ENCODE results near the gene MIPOL1.

The MIPOL1 gene

DNA sequence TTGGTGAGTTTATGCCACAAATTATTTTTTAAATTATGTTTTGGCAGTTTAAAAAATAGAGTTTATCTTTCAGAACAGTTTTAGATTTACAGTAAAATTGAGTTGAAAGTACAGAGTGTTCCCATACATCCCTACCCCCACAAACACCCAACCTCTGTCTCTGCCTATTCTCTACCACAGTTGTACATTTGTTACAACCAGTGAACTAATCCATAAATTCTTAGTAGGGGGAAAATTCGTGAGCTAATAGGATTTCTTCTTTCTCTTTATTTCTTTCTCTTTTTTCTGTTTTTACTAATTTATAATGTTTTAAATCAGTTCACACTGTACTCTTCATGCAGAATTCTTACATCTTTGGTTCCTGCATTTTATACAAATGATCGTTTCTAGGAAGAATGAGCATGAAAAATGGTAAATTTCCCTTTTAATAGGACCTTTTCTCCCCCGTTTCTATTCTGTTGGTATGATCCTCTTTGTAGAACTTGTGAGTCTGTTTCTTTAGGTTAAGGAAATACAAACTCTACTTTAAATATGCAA lies 56.7 kb downstream of the MIPOL1 start:
- Histone ChIP-seq H3K36me3 (ENCODE audit: insufficient read depth, low read length) (no peaks in the 10 kb centered on the region), H3K4me2 (ENCODE audit: low read depth, low read length, poor library complexity, severe bottlenecking) (no peak overlapping the region), H3K9me3 (ENCODE audit: insufficient read depth, low read depth, low read length) (no peaks in the 10 kb centered on the region), H4K20me1 (ENCODE audit: insufficient read depth, low read length, poor library complexity, severe bottlenecking) (no peaks in the 10 kb centered on the region), H3K4me1 (ENCODE audit: insufficient read depth, low read length, poor library complexity, severe bottlenecking) (no peaks in the 10 kb centered on the region), H3K27me3 (ENCODE audit: insufficient read depth, low read length, poor library complexity, severe bottlenecking) (no peaks in the 10 kb centered on the region), H2AFZ (ENCODE audit: low read length) (no peak overlapping the region), H3K9ac (ENCODE audit: low read depth, low read length, poor library complexity, severe bottlenecking) (no peak overlapping the region), H3K79me2 (ENCODE audit: insufficient read depth, low read length) (no peaks in the 10 kb centered on the region), H3K9me2 (replicated peaks; ENCODE audit: low read depth, low read length) (no peaks in the 10 kb centered on the region), H3K4me3 (ENCODE audit: low read length, poor library complexity, severe bottlenecking) (no peak overlapping the region), H3F3A (ENCODE audit: low read depth) (no peaks in the 10 kb centered on the region)
- TF ChIP-seq, protein P1, sequence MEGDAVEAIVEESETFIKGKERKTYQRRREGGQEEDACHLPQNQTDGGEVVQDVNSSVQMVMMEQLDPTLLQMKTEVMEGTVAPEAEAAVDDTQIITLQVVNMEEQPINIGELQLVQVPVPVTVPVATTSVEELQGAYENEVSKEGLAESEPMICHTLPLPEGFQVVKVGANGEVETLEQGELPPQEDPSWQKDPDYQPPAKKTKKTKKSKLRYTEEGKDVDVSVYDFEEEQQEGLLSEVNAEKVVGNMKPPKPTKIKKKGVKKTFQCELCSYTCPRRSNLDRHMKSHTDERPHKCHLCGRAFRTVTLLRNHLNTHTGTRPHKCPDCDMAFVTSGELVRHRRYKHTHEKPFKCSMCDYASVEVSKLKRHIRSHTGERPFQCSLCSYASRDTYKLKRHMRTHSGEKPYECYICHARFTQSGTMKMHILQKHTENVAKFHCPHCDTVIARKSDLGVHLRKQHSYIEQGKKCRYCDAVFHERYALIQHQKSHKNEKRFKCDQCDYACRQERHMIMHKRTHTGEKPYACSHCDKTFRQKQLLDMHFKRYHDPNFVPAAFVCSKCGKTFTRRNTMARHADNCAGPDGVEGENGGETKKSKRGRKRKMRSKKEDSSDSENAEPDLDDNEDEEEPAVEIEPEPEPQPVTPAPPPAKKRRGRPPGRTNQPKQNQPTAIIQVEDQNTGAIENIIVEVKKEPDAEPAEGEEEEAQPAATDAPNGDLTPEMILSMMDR (conservative IDR thresholded peaks at IDR 0.05; ENCODE audit: low read length): no peak
- no peak for TF ChIP-seq EZH2phosphoT487 (IDR thresholded peaks at IDR 0.05; ENCODE audit: borderline replicate concordance)

DNA sequence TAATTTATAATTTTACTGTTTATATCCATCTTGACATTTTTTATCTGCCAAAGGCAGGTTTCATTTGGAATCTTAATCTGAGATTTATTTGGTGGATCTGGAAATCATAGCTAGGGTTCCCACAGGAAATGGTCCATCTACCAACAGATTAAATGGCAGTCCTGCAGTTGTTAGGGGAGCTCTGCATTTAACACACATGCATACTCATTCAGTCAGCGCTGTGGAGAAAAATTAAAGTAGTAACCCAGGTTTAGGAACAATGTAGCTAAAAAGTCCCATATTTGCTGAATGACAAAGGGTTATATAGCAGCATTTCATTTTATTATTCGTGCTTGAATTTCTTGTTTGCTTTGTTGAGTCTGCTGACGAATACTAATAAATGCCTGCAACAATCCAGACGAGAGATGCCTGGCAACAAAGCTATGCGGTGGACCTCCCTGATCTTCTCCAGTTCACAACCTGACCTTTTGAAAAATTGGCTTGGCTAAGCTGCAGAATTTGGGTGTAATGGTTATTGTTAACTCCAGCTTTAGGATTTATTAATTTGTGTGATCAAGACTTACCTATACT lies 59.8 kb downstream of the MIPOL1 start:
- Histone ChIP-seq H3F3A (ENCODE audit: low read depth) (no peaks in the 10 kb centered on the region), H3K9me2 (replicated peaks; ENCODE audit: low read depth, low read length) (no peaks in the 10 kb centered on the region), H3K79me2 (ENCODE audit: insufficient read depth, low read length) (no peaks in the 10 kb centered on the region), H3K9me3 (ENCODE audit: insufficient read depth, low read depth, low read length) (no peaks in the 10 kb centered on the region), H3K4me2 (ENCODE audit: low read depth, low read length, poor library complexity, severe bottlenecking) (no peak overlapping the region), H4K20me1 (ENCODE audit: insufficient read depth, low read length, poor library complexity, severe bottlenecking) (no peaks in the 10 kb centered on the region), H3K4me1 (ENCODE audit: insufficient read depth, low read length, poor library complexity, severe bottlenecking) (no peaks in the 10 kb centered on the region), H3K9ac (ENCODE audit: low read depth, low read length, poor library complexity, severe bottlenecking) (no peak overlapping the region), H3K36me3 (ENCODE audit: insufficient read depth, low read length) (no peaks in the 10 kb centered on the region), H3K27me3 (ENCODE audit: insufficient read depth, low read length, poor library complexity, severe bottlenecking) (no peaks in the 10 kb centered on the region), H3K4me3 (ENCODE audit: low read length, poor library complexity, severe bottlenecking) (no peak overlapping the region), H2AFZ (ENCODE audit: low read length) (no peak overlapping the region)
- TF ChIP-seq EZH2phosphoT487 (IDR thresholded peaks at IDR 0.05; ENCODE audit: borderline replicate concordance): no peak
- TF ChIP-seq, protein P1 (conservative IDR thresholded peaks at IDR 0.05; ENCODE audit: low read length): no peak

DNA sequence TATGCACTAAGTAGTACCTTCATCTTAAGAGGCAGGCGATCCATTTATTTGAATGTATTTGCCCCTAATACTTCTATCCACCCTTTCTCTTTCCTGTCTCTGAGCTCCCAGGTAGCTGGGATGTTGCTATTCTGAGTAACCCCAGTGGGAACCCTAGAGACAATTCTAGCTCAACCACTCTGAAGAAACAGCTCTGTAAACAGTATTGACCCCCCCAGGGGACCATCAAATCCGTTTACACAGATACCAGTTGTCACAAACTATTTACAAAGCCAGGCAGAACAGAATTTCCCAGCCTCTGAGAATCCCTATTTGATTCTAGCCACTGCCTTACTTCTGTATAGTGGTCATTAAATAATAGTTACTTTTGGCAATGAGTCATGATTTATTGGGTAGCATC lies 64.9 kb downstream of the MIPOL1 start:
- no peak overlapping the region for H2AFZ ChIP-seq (ENCODE audit: low read length)
- no peaks in the 10 kb centered on the region for H3K9me3 ChIP-seq (ENCODE audit: insufficient read depth, low read depth, low read length)
- H3K9me2 ChIP-seq (replicated peaks; ENCODE audit: low read depth, low read length): no peaks in the 10 kb centered on the region
- H3K27me3 ChIP-seq (ENCODE audit: insufficient read depth, low read length, poor library complexity, severe bottlenecking): no peaks in the 10 kb centered on the region
- H3K4me1 ChIP-seq (ENCODE audit: insufficient read depth, low read length, poor library complexity, severe bottlenecking): no peaks in the 10 kb centered on the region
- TF ChIP-seq, protein P1 (conservative IDR thresholded peaks at IDR 0.05; ENCODE audit: low read length): no peak
- TF ChIP-seq EZH2phosphoT487 (IDR thresholded peaks at IDR 0.05; ENCODE audit: borderline replicate concordance): no peak
- H3K4me2 ChIP-seq (ENCODE audit: low read depth, low read length, poor library complexity, severe bottlenecking): no peak overlapping the region
- no peaks in the 10 kb centered on the region for H3K79me2 ChIP-seq (ENCODE audit: insufficient read depth, low read length)
- no peaks in the 10 kb centered on the region for H3F3A ChIP-seq (ENCODE audit: low read depth)
- H3K4me3 ChIP-seq (ENCODE audit: low read length, poor library complexity, severe bottlenecking): no peak overlapping the region
- no peak overlapping the region for H3K9ac ChIP-seq (ENCODE audit: low read depth, low read length, poor library complexity, severe bottlenecking)
- H4K20me1 ChIP-seq (ENCODE audit: insufficient read depth, low read length, poor library complexity, severe bottlenecking): no peaks in the 10 kb centered on the region
- H3K36me3 ChIP-seq (ENCODE audit: insufficient read depth, low read length): no peaks in the 10 kb centered on the region
